HPDE6-E6E7 (cell line): ENCODE results near the gene MAT2B.

ENCODE experiments used
- DNase-seq: peaks from one replicate; pipeline ENCODE4 v3.0.0; 2011; ENCODE audit warnings: missing footprints; ENCODE audit errors: extremely low spot score

The MAT2B gene

DNA sequence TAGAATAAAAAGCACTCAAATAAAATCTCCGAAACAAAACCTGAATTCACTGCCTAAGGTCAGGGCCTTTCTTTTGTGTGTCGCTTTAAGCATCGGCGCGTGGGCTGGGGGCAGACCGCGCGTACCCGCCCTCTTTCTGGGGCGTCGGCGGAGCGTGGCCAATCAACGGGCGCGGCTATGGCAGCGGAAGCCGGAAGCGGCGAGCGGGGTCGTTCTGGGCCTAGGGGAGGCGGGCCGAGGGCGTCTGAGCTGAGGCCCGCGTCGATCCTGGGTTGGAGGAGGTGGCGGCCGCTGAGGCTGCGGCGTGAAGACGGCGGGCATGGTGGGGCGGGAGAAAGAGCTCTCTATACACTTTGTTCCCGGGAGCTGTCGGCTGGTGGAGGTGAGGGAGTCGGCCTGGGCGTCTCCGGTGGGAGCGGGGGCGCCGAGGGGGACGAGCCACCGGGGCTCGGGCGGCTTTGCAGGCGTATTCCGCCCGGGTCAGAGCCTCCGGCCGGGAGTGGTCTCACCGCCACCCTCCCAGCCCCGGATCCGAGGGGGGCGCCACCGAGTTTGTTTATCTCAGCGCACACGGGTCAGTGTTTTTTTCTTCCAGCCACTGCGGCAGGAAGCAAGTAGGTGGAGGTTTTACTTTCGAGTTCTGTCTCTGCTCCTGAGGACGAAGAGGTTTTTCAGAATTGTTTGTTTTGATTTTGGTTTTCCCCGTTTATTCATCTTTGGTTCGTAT is at the start of gene MAT2B:
Gene MAT2B (plus strand): TSS at position 252 of the 727 bp plus-strand sequence. CDS start 68 bp downstream, at position 320.
- peak; percentile 74 for DNase-seq

DNA sequence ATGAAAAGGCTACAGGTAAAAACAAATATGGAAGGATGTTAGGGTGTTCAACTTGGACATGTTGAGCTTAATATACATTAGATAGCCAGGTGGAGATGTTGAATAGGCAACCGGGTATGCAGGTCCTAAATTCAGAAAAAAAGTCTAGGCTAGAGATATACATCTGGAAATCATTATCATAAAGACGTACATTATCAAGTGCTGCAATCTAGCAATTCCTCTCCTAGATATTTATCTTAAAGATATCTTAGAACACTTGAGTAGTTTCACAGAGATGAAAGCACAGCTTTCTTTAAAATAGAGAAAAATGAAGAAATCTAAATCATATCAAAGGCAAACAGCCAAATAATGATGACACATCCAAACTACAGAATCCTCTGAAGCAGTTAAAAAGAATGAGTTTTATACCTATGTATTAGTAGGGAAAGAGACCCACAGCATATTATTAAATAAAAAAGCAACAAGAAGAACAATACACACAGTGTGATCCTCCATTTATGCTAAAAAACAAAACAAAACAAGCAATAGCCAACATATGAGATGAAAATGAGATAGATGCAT is 49.3 kb upstream of the MAT2B start:
- DNase-seq = no peak

DNA sequence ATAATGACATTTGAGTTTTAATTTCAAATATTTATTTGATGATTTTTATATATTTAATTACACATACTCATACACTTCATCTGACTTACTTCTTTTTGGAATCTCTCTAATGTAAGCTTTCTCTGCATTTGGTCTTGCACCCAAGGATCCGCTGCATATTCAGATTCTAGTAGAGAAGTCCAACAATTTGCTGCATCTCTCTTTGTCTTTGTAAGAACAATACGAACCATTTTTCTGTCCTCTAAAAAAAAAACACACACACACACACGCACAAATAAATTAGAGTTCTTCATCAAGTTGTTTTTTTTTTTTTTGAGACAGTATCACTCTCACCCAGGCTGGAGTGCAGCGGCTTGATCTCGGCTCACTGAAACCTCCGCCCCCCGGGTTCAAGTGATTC is 48.6 kb upstream of the MAT2B start:
- DNase-seq = no peak

DNA sequence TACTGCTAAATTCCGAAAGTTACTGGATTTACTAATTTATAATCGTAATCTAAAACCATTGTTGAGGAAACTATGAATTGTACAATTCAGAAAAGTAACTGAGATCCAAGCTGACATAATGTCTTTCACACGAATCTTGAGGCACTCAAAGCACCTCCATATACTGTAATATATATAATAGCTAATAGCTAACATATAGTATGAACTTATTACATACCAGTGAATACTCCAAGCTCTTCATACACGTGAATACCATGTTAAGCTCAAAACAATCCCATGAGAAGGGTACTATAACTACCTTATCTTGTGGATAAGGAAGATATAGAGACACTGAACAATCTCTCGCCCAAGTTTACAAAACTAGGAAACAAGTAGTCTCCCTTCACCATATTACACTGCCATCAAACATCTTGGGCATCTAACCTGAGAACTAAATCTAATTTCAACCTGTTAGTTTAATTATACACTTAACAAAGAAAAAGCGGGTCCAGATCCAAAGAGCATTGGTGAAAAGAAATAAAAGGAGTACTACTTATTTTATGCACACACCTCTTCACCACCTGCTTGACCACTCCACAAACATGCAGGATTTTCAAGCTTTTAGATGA is 46.5 kb upstream of the MAT2B start:
- no peak for DNase-seq

DNA sequence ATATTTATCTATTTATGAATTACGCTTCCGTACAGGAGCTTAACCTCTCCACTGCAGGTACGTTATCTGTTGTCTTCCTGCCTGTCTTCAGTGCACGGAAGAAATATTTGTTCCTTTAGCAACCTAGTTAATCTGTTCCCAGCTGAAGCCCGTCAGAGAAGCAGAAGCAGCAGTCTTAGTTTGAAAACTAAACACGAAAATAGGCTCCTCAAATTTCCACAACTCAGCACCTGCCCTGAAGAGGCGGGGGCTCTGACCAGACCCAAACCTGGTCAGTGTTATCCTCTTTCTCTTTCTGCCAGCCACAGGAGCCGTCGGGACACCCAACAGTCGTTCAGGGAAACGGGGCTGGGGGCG is 46.0 kb upstream of the MAT2B start:
- no peak for DNase-seq

DNA sequence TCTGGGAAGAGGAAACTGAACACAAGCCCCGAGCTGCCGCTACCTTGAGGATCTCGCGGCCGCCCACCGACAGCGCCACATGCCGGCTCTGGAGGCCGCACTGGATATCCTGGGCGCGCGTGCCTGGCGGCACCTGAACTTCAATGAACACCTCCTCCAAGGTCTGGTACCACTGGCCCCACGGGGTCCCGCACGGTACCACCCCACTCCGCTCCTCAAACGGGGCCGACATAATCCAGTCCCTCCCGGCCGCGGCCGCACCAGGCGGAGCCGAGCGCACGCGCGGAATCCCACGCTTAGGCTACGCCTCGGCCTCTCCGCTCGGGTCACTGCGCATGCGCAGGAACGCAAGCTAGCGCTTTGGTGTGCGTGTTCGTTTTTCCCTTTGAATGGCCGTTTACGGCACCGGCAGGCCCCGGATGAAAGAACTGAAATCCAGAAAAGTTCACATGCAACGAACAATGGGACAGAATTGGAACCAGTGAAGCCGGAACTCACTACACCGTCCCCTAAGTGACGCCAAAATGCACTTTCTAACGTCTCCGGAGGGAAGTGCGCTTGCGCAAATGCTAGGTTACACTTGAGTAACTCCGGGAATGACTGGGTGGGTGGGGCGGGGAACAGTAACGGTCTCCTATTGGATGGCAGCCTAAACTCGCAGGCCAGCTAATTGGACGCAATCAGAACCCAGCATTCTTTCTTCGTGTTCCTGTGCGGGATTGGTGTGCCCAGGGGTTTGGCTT is 45.4 kb upstream of the MAT2B start, which contains the start of gene NUDCD2:
Gene NUDCD2 (minus strand): TSS at position 284 of the 743 bp plus-strand sequence. CDS start 52 bp downstream, at position 232.
- peak; percentile 94 for DNase-seq

DNA sequence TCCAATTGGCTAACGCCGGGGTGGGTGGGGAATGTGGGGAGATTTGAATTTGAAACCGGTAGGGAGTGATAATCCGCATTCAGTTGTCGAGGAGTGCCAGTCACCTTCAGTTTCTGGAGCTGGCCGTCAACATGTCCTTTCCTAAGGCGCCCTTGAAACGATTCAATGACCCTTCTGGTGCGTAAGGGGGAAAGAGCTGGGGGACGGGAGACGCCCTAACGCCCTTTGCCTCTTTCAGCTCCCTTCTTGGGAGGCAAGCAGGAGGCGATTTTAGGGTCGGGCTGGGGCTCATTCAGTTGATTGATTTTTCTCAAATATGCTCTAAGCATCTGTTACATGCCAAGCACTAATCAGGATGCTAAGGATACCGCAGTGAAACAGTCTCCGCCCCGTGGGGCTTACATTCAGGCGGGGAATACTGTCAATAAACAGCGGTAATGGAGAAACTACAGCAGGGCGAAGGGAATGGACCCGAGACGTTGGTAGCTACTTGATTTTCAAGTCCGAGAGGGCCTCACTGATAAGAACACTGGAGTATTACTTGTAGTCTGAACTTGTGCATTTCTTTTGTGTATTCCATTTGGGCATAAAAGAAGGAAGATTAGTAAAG is 44.8 kb upstream of the MAT2B start, which contains the start of gene HMMR:
Gene HMMR (plus strand): TSS at position 71 of the 610 bp plus-strand sequence. CDS start 61 bp downstream, at position 132.
- no peak for DNase-seq

DNA sequence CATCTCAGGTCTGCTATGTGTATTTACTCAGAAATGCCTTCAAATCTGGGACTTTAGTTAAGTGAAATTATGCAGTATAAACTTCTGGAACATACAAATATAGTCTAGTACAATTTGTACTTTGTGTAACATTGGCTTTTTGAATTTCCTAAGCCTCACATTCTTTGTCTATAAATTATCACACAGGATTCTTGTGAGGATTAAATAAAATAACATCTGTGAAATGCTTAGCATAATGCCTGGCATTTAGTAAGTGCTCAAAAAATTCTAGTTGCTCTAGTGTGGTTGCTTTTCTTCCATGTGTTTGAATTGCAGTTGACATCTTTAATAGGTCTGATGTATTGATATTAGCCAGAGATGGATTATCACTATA is 42.4 kb upstream of the MAT2B start:
- DNase-seq = no peak

DNA sequence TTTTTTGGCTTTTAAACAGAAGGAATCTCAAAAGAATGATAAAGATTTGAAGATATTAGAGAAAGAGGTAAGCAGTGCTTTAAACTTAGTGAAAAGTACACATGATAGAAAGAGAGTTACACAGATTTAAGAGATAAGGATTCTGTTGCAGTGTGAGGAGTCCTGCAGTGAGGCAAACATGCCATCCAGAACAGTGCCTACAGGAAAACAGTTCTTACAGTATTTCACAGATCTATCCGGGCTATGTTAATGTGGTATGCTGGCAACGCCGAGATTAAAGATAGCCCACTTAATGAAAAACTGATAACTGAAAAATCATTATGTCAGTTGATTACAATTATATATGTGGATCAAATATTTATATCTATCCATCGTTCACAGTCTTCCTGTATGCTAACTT is 37.7 kb upstream of the MAT2B start:
- DNase-seq = no peak

DNA sequence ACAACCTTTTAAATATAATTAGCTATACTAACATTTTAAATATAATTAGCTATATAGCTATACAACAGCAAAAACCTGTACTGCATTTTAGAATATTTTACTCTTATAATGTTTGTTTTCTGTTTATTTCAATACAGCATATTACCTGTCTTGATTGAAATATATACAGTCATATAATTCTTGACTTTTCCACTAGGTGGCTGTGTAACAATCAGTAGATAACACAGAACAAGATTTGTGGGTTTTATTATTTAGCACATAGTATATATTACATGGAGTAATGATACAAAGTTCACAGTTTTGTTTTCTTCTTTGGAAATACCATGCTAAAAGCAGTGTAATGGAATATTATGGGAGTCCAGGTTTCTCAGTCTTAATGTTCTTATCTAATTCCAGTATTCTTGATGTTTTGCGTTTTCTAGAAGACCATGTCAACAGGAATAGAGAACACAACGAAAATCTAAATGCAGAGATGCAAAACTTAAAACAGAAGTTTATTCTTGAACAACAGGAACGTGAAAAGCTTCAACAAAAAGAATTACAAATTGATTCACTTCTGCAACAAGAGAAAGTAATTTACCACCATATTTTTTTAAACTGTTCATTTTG is 31.7 kb upstream of the MAT2B start:
- DNase-seq = no peak

DNA sequence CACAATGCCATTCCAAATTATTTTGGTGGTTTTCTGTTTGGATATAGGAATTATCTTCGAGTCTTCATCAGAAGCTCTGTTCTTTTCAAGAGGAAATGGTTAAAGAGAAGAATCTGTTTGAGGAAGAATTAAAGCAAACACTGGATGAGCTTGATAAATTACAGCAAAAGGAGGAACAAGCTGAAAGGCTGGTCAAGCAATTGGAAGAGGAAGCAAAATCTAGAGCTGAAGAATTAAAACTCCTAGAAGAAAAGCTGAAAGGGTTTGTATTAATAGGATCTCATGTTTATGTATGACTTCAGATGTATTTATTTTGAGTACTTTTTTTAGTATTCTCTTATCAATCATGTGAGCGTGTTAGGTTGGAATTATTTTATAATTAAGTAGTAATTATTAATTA is 30.0 kb upstream of the MAT2B start:
- DNase-seq = no peak

DNA sequence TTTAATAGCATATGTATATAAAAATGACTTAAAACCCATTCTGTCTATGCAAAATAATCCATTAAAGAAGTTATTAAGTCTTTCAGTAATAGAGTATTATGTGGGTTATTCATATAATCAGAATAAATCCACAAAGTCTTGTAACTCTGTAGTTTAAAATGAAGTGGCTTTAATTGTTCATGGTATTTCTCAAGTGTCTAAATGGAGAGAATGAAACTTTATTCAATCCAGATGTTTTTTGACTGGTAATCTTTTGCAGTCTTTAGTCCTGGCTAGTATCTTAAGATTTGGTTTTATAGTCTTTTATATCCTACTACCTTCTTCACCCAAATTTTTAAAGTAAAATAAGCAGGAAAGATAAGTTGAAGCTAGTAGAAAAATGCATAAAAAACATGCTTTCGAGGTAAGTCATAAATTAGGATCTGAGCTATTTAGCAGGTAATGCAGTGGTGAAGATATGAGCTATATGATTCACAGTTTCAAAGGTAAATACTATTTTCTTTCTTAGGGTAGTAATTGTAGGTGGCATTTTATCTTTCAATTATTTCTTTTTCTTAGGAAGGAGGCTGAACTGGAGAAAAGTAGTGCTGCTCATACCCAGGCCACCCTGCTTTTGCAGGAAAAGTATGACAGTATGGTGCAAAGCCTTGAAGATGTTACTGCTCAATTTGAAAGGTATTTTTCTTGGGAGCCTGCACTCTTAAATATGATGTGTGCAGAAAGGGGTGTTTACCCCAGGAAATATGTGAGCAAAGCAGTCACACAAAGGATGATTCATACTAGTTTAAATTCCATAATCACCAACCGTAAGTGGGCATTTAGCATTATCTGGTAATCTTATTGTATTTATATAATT is 27.1 kb upstream of the MAT2B start:
- no peak for DNase-seq

DNA sequence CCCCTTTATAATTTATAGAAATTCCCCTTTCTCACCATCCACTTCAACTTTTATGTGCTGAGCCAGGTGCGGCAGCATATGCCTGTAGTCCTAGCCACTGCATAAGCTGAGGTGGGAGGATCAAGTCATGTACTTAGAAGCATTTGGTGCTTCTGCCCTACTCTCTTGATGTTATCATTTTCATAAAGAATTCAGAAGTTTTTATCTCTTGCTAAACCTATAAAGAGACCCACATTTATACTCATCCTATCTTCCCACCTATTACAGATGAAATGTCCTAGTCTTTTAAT is 26.5 kb upstream of the MAT2B start:
- no peak for DNase-seq

DNA sequence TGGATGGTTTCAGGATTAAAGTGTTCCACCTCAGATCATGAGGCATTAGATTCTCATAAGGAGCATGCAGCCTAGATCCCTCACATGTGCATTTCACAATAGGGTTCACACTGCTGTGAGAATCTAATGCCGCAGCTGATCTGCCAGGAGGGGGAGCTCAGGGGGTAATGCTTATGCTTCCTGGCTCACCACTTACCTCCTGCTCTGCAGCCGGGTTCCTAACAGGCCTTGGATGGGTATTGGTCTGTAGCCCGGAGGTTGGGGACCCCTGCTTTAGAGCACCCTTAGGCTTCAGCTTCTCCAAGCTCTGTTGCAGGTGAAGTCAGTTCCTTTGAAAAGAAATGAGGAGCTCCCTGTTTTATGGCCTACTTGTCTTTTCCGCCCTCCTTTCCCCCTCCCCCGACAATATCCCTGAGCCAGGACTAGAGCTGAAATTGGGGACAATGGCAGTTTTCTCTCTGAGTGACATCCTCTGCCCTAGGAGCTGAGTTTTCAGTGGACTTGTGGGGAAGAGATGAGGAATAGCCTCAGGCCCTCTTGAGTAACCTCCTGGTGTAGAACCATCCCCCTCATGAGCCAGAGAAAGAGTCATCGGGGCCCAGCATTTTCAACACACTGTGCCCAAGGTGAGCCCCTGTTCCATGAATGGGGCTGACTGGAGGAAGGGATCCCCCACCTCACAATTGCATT is 16.2 kb upstream of the MAT2B start:
- no peak for DNase-seq

DNA sequence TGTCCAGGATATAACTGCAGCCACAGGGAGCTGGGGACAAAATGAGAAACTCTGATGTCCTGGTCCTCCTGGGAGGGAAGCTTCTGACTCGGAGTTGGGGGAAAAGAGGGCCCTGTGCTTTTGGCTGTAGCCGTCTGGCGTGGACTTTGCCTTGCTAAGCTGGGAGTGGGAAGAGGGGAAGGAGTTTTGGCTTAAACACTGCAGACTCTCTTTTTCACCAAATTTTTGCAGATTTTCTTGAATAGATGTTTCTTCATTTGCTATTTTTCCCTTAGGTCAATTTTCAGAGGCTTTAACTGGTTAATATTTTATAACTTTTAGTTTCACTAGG is 15.7 kb upstream of the MAT2B start:
- DNase-seq = no peak

DNA sequence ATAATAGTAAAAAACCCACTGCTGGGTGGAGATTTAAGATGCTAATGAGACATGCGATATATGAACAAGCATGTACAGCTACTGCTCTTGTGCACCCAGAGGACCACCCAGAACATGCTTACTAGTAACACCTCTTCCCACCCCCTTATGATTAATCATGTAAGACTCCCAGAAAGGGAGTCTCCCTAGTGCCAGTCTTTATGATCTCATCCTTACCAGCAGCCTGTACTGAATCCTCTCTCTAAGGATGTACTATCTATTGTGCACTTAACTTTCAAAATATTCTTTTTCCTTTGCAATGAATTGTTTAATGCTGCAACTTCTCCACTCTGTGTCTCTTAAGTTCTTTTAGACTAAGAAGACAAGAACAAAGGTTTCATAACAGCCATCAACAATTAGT is 9.1 kb upstream of the MAT2B start:
- DNase-seq = no peak

DNA sequence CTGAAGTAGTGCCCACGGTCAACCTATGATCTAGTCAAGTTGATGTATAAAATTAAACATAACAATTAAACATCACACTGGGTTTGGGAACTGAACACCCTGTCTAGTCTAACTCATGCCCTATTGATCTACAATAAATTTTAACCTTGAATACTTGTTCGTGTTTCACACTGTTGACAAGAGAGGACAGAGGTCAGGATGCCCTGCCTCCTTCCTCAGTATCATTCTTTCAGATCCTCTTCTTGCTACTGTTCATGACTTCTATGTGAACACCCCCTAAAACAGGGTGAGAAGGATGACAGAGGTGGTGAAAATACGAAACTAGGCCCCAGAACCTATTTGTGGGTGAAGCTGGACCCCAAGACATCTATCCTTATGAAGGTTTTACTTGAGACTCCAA is 8.1 kb upstream of the MAT2B start:
- DNase-seq = no peak

DNA sequence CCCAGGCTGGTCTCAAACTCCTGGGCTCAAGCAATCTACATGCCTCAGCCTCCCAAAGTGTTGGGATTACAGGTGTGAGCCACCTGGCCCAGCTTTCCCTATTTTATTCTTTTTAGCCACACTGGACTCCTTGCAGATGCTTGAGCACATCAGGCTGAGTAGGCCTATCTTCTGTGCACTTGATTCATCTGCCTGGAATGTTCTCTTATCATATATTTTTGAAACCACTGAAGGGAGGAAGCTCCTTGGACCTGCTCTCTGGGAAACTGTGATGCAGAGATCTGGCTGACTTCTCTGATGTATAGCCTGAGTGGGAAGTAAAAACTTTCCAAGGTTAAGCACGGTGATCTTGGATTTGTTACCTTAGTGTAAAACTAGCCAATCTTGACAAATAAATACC is 6.5 kb upstream of the MAT2B start:
- no peak for DNase-seq

DNA sequence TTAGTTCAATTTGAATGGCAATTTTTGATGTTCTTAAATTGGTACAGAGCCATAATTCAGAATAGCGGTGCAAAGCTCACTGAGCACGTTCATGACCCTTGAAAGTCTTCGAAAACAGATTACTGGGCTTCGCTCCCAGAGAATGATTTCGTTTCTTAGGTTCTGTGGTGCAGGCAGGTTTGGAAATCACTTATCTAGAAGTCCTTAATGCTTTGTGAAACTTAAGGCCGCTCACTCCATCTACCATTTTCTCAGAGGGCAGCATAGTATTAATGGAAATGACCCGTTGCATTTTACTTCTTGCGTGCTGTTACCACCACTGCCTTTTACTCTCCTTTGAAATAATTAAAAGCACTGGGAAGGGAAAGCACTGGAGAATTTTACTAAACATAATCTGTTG is 2.9 kb upstream of the MAT2B start:
- no peak for DNase-seq
